GM12892 (cell line): Measurements from ENCODE around the gene ZNF599.

Experiments used
- POLR2A ChIP-seq: IDR thresholded peaks from 2 replicates; pipeline ENCODE4 v1.6.1; 2011; ENCODE audit warnings: low read depth, low read length, control low read depth
- POLR2AphosphoS5 ChIP-seq: IDR thresholded peaks from 2 replicates; pipeline ENCODE4 v1.6.1; 2011; ENCODE audit warnings: low read depth, low read length, control low read depth

DNA sequence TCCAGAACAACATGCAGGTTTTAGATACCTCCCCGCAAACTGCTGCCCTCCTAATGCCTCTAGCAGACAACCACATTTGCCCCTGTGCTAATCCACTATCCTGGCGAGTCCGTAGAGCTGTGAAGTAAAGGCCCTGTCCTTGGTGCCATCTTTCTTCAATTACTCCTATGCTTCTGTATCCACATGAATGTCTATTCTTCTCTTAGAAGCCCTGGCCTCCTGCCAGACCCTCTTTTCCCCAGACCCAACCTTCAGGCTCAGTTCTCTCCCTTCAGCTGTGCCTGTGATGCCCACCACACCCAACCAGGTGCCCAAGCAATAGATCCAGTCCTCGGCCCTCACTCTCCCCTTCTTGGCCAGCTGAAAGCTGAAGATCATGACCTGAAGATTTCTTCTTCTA, 31.1 kb upstream of the ZNF599 start:
- TF ChIP-seq POLR2A (no peak), POLR2AphosphoS5 (no peak)
